A549 (cell line): ENCODE measurements around the gene DUSP2. TPM values are rescaled to one million over a fixed set of nuclear protein-coding genes. Genes with fewer than 3 reads are reported as not detected.

Source experiments
- ATAC-seq, 2 experiments: fragments of 200-7000 bp in 1 of 2; fragments of >200 bp in 1 of 2; cut with Nextera tagmentation in 1 of 2; cut with Tn5 transposase in 1 of 2; 3 replicates each; pipeline versions ENCODE4 v1.8.0 to v1.9.1; 2018 to 2020; ENCODE audit warnings: mild to moderate bottlenecking in 1 of 2, moderate library complexity in 1 of 2
- CTCF ChIA-PET: fragments of 300-600 bp; sonication (Branson Sonifier 250); formaldehyde crosslinking; extraction: SDS; loops from one replicate; lab custom pipeline; 2021; ENCODE audit warnings: antibody characterized with exemption, inconsistent platforms; lab: Yijun Ruan, JAX
- POLR2A ChIA-PET: fragments of 350-600 bp; formaldehyde crosslinking; extraction: SDS; loops from one replicate; lab custom pipeline; 2021; ENCODE audit warnings: antibody characterized with exemption, inconsistent platforms; lab: Yijun Ruan, JAX
- DNase-seq, 2 experiments: peaks; one replicate each; pipeline versions ENCODE4 v3.0.0 to v3.0.0-alpha.2; 2011 to 2016; ENCODE audit warnings: low read depth in 1 of 2, low spot score in 1 of 2
- FAIRE-seq: peaks from 2 replicates; lab custom pipeline; 2011; peaks lifted over from hg19 to GRCh38; lab: Jason Lieb, UNC
- H3K27ac ChIP-seq, 2 experiments: fragments of >200 bp; sonication (Bioruptor Twin); formaldehyde crosslinking; 3 replicates each; pipeline ENCODE4 v1.5.1; 2016 to 2017
- H3K4me1 ChIP-seq: fragments of >200 bp; sonication (Bioruptor Twin); formaldehyde crosslinking; 3 replicates; pipeline ENCODE4 v1.6.1; 2016
- H3K4me2 ChIP-seq: fragments of >200 bp; sonication (Bioruptor Twin); formaldehyde crosslinking; 3 replicates; pipeline ENCODE4 v1.6.1; 2016
- H3K4me3 ChIP-seq: fragments of >200 bp; sonication (Bioruptor Twin); formaldehyde crosslinking; 3 replicates; pipeline ENCODE4 v1.5.1; 2016
- H3K9me3 ChIP-seq: fragments of >200 bp; sonication (Bioruptor Twin); formaldehyde crosslinking; 3 replicates; pipeline ENCODE4 v1.6.1; 2016
- CBX8 ChIP-seq: fragments of 200-600 bp; sonication (generic); IDR thresholded peaks from 2 replicates; pipeline ENCODE4 v1.6.1; 2016
- CHD2 ChIP-seq: fragments of 150-350 bp; IDR thresholded peaks from 2 replicates; pipeline ENCODE4 v1.6.1; 2014; ENCODE audit warnings: low read length; ENCODE audit not compliant: partially characterized antibody
- ESRRA ChIP-seq: fragments of 150-350 bp; IDR thresholded peaks from 2 replicates; pipeline ENCODE4 v1.6.1; 2014; ENCODE audit warnings: mild to moderate bottlenecking, low read length, borderline replicate concordance
- FOSL2 ChIP-seq, 2 experiments: fragments of 450-650 bp in 1 of 2; fragments of >200 bp in 1 of 2; sonication (Bioruptor Twin) in 1 of 2; formaldehyde crosslinking; IDR thresholded peaks; 2 replicates each; pipeline versions ENCODE4 v1.5.0 to v1.6.1; 2016 to 2020; ENCODE audit warnings: mild to moderate bottlenecking in 1 of 2, moderate library complexity in 1 of 2
- HDAC2 ChIP-seq: fragments of 200-600 bp; sonication (generic); IDR thresholded peaks from 2 replicates; pipeline ENCODE4 v1.6.1; 2016
- HOXA7 ChIP-seq: fragments of 250-450 bp; sonication (Bioruptor Pico); IDR thresholded peaks from 2 replicates; pipeline ENCODE4 v1.5.0; 2020; ENCODE audit warnings: mild to moderate bottlenecking, moderate library complexity
- HOXB13 ChIP-seq: fragments of 250-450 bp; sonication (Bioruptor Pico); IDR thresholded peaks from 2 replicates; pipeline ENCODE4 v1.5.0; 2020; ENCODE audit warnings: low read depth, mild to moderate bottlenecking, moderate library complexity
- JUN ChIP-seq, 2 experiments: fragments of >200 bp; sonication (Bioruptor Twin); formaldehyde crosslinking; IDR thresholded peaks; 2 replicates in 1 of 2; 3 replicates in 1 of 2; pipeline ENCODE4 v1.6.1; 2016 to 2017
- KDM5A ChIP-seq: fragments of 200-600 bp; sonication (generic); IDR thresholded peaks from 2 replicates; pipeline ENCODE4 v1.6.1; 2016; ENCODE audit warnings: antibody characterized with exemption, mild to moderate bottlenecking
- MAFK ChIP-seq: fragments of 450-650 bp; IDR thresholded peaks from 2 replicates; pipeline ENCODE4 v1.6.1; 2014; ENCODE audit not compliant: partially characterized antibody
- NFE2L2 ChIP-seq: fragments of 150-350 bp; conservative IDR thresholded peaks from 2 replicates; pipeline ENCODE4 v1.6.1; 2014; ENCODE audit warnings: low read length
- NPAS2 ChIP-seq: fragments of 250-450 bp; sonication (Bioruptor Pico); IDR thresholded peaks from 2 replicates; pipeline ENCODE4 v1.8.0; 2022; ENCODE audit warnings: mild to moderate bottlenecking, moderate library complexity, borderline replicate concordance
- POLR2A ChIP-seq: IDR thresholded peaks from 2 replicates; pipeline ENCODE4 v1.6.1; 2012; ENCODE audit warnings: mild to moderate bottlenecking, low read length
- POLR2AphosphoS2 ChIP-seq: conservative IDR thresholded peaks from 2 replicates; pipeline ENCODE4 v1.6.1; 2012; ENCODE audit warnings: low read length, improper control_type of control experiment, inconsistent platforms
- REST ChIP-seq: fragments of 200-600 bp; sonication (generic); IDR thresholded peaks from 2 replicates; pipeline ENCODE4 v1.6.1; 2016; ENCODE audit warnings: antibody characterized with exemption, mild to moderate bottlenecking, moderate library complexity
- TP53 ChIP-seq: fragments of 250-450 bp; sonication (Bioruptor Pico); IDR thresholded peaks from 2 replicates; pipeline ENCODE4 v1.5.0; 2021; ENCODE audit warnings: mild to moderate bottlenecking, moderate library complexity
- ZNF302 ChIP-seq: fragments of 250-450 bp; sonication (Bioruptor Pico); IDR thresholded peaks from 2 replicates; pipeline ENCODE4 v1.9.0; 2021; ENCODE audit warnings: inconsistent platforms, mild to moderate bottlenecking, moderate library complexity
- ZSCAN20 ChIP-seq: fragments of 250-450 bp; sonication (Bioruptor Pico); IDR thresholded peaks from 2 replicates; pipeline ENCODE4 v1.8.0; 2022; ENCODE audit warnings: mild to moderate bottlenecking, moderate library complexity
- WGBS: methylation state at CpG from one replicate; pipeline ENCODE4 v1.1.6; 2017; ENCODE audit errors: missing lambda C conversion rate; 5-methylcytosine and 5-hydroxymethylcytosine counted together
- polyA plus RNA-seq, 4 experiments: library from polyadenylated mRNA; depleted of rRNA in 3 of 4; stranded (reverse); fragments of >200 nt; fragmentation: RNase III in 1 of 4; extraction: RNeasy Plus Mini Kit Qiagen cat#74134 plus additional on column Dnase treatment in 1 of 4; gene quantifications; 2 replicates in 3 of 4; 3 replicates in 1 of 4; pipeline ENCODE4 v1.2.3, GENCODE V29; 2011 to 2017
- TF ChIP-seq, protein P1 (sequence below): fragments of 150-350 bp; IDR thresholded peaks from 2 replicates; pipeline ENCODE4 v1.6.1; 2014; ENCODE audit warnings: low read depth, mild to moderate bottlenecking, low read length
- TF ChIP-seq, protein P2 (sequence below): IDR thresholded peaks from 2 replicates; pipeline ENCODE4 v1.6.1; 2012
- TF ChIP-seq, protein P3 (sequence below): fragments of >200 bp; sonication (Bioruptor Twin); formaldehyde crosslinking; IDR thresholded peaks from 3 replicates; pipeline ENCODE4 v1.5.1; 2016

The DUSP2 gene
- polyA plus RNA-seq, 2 of the 4 experiments (the other 2 are of a cell fraction): 0.26 to 0.27 TPM

GRCh38 chr2:96180521-96180920, 35.3 kb upstream of the DUSP2 start:
- no peak for ATAC-seq
- POLR2A ChIA-PET: no interaction called here

GRCh38 chr2:96180002-96180401, 34.8 kb upstream of the DUSP2 start:
- POLR2A ChIA-PET: no interaction called here
- H3K4me2 ChIP-seq: no peak overlapping the region
- no peaks in the 10 kb centered on the region for H3K4me1 ChIP-seq
- WGBS: 100% methylated on average over 1 of the region's 1 CpG
- H3K9me3 ChIP-seq: no peaks in the 10 kb centered on the region
- FAIRE-seq (no peak), ATAC-seq (no peak)
- TF ChIP-seq NPAS2 (CRISPR knock-in tag): no peak
- no peak for TF ChIP-seq HDAC2
- no peak for TF ChIP-seq FOSL2 (IDR thresholded peaks at IDR 0.05)
- no peak for TF ChIP-seq FOSL2 (CRISPR knock-in tag; IDR thresholded peaks at IDR 0.05)
- no peak for TF ChIP-seq ESRRA
- TF ChIP-seq JUN (IDR thresholded peaks at IDR 0.05): no peak
- TF ChIP-seq, protein P1, sequence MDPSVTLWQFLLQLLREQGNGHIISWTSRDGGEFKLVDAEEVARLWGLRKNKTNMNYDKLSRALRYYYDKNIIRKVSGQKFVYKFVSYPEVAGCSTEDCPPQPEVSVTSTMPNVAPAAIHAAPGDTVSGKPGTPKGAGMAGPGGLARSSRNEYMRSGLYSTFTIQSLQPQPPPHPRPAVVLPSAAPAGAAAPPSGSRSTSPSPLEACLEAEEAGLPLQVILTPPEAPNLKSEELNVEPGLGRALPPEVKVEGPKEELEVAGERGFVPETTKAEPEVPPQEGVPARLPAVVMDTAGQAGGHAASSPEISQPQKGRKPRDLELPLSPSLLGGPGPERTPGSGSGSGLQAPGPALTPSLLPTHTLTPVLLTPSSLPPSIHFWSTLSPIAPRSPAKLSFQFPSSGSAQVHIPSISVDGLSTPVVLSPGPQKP: no peak
- TF ChIP-seq HOXA7 (CRISPR knock-in tag): no peak
- no peak for TF ChIP-seq POLR2A
- TF ChIP-seq CBX8: no peak
- no peak for TF ChIP-seq ZNF302 (CRISPR knock-in tag)
- TF ChIP-seq, protein P2, sequence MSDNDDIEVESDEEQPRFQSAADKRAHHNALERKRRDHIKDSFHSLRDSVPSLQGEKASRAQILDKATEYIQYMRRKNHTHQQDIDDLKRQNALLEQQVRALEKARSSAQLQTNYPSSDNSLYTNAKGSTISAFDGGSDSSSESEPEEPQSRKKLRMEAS: no peak
- TF ChIP-seq MAFK: no peak
- TF ChIP-seq NFE2L2: no peak
- no peak for TF ChIP-seq POLR2AphosphoS2
- TF ChIP-seq ZSCAN20 (CRISPR knock-in tag): no peak
- no peak for TF ChIP-seq HOXB13
- TF ChIP-seq KDM5A: no peak
- no peak for TF ChIP-seq REST
- TF ChIP-seq TP53 (CRISPR knock-in tag): no peak
- TF ChIP-seq, protein P3, sequence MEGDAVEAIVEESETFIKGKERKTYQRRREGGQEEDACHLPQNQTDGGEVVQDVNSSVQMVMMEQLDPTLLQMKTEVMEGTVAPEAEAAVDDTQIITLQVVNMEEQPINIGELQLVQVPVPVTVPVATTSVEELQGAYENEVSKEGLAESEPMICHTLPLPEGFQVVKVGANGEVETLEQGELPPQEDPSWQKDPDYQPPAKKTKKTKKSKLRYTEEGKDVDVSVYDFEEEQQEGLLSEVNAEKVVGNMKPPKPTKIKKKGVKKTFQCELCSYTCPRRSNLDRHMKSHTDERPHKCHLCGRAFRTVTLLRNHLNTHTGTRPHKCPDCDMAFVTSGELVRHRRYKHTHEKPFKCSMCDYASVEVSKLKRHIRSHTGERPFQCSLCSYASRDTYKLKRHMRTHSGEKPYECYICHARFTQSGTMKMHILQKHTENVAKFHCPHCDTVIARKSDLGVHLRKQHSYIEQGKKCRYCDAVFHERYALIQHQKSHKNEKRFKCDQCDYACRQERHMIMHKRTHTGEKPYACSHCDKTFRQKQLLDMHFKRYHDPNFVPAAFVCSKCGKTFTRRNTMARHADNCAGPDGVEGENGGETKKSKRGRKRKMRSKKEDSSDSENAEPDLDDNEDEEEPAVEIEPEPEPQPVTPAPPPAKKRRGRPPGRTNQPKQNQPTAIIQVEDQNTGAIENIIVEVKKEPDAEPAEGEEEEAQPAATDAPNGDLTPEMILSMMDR: no peak
- TF ChIP-seq, all 56 proteins: peak for 0
- Histone ChIP-seq H3K4me3 (no peak overlapping the region), H3K27ac (no peak overlapping the region)
- no peak for DNase-seq
- CTCF ChIA-PET: interaction anchor here (1.0 to 1.9 kb wide), 4 partner anchors 11 to 157 kb away, joined by 3 to 9 read pairs (median 4); no protein-coding TSS in a partner anchor

More at GRCh38 chr2:96180521-96180920, 35.3 kb upstream of the DUSP2 start:
- H3K27ac ChIP-seq: no peak overlapping the region
- CTCF ChIA-PET: interaction anchor here (1.0 to 1.9 kb wide), 4 partner anchors 10 to 158 kb away, joined by 3 to 9 read pairs (median 4); no protein-coding TSS in a partner anchor
- no peak for TF ChIP-seq ZNF302 (CRISPR knock-in tag)
- no peak for TF ChIP-seq CHD2
- no peak for TF ChIP-seq JUN (IDR thresholded peaks at IDR 0.05)
- TF ChIP-seq HDAC2: no peak
- TF ChIP-seq KDM5A: no peak
- TF ChIP-seq, all 56 proteins: peak for 0
- Histone ChIP-seq H3K4me2 (no peak overlapping the region), H3K9me3 (no peaks in the 10 kb centered on the region), H3K4me1 (no peaks in the 10 kb centered on the region), H3K4me3 (no peak overlapping the region)
- no peak for DNase-seq
- FAIRE-seq: no peak
